ENCODE results near the gene GRIK3. TPM values are rescaled to one million over a fixed set of nuclear protein-coding genes. Genes with fewer than 3 reads are reported as not detected.

The GRIK3 gene
- total RNA-seq, 1 donor from 2014 or later, result not detected

- DNase-seq (ENCODE audit: low spot score in 2 of 2, unreplicated experiment in 2 of 2), result no peak
- Mint-ChIP-seq H3K27ac (no peak overlapping the region), H3K4me1 (no peaks in the 10 kb centered on the region), H3K4me3 (no peak overlapping the region), H3K9me3 (no peaks in the 10 kb centered on the region), H3K27me3 (ENCODE audit: low read depth) (peaks cover 47% of the 10 kb centered on the region), H3K36me3 (no peaks in the 10 kb centered on the region)
- TF ChIP-seq, protein P1, sequence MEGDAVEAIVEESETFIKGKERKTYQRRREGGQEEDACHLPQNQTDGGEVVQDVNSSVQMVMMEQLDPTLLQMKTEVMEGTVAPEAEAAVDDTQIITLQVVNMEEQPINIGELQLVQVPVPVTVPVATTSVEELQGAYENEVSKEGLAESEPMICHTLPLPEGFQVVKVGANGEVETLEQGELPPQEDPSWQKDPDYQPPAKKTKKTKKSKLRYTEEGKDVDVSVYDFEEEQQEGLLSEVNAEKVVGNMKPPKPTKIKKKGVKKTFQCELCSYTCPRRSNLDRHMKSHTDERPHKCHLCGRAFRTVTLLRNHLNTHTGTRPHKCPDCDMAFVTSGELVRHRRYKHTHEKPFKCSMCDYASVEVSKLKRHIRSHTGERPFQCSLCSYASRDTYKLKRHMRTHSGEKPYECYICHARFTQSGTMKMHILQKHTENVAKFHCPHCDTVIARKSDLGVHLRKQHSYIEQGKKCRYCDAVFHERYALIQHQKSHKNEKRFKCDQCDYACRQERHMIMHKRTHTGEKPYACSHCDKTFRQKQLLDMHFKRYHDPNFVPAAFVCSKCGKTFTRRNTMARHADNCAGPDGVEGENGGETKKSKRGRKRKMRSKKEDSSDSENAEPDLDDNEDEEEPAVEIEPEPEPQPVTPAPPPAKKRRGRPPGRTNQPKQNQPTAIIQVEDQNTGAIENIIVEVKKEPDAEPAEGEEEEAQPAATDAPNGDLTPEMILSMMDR (IDR thresholded peaks at IDR 0.05; ENCODE audit: unreplicated experiment), result no peak
These were observed 18.6 kb downstream of the GRIK3 start for GRCh38 chr1:37015713-37016112.

GRCh38 chr1:37012226-37012625, 22.1 kb downstream of the GRIK3 start:
- no peaks in the 10 kb centered on the region for H3K36me3 Mint-ChIP-seq
- no peaks in the 10 kb centered on the region for H3K9me3 Mint-ChIP-seq
- H3K4me1 Mint-ChIP-seq, result no peaks in the 10 kb centered on the region
- TF ChIP-seq, protein P1 (IDR thresholded peaks at IDR 0.05; ENCODE audit: unreplicated experiment), result no peak
- H3K27me3 Mint-ChIP-seq (ENCODE audit: low read depth), result peaks cover 35% of the 10 kb centered on the region
- no peak overlapping the region for H3K27ac Mint-ChIP-seq
- DNase-seq (ENCODE audit: low spot score in 2 of 2, unreplicated experiment in 2 of 2), result no peak
- H3K4me3 Mint-ChIP-seq, result no peak overlapping the region

GRCh38 chr1:37010011-37010410, 24.3 kb downstream of the GRIK3 start:
- Mint-ChIP-seq H3K36me3 (no peaks in the 10 kb centered on the region), H3K27me3 (ENCODE audit: low read depth) (peaks cover 34% of the 10 kb centered on the region), H3K27ac (no peak overlapping the region), H3K9me3 (no peaks in the 10 kb centered on the region), H3K4me3 (no peak overlapping the region), H3K4me1 (no peaks in the 10 kb centered on the region)
- no peak for DNase-seq (ENCODE audit: low spot score in 2 of 2, unreplicated experiment in 2 of 2)
- TF ChIP-seq, protein P1 (IDR thresholded peaks at IDR 0.05; ENCODE audit: unreplicated experiment), result no peak

DNA sequence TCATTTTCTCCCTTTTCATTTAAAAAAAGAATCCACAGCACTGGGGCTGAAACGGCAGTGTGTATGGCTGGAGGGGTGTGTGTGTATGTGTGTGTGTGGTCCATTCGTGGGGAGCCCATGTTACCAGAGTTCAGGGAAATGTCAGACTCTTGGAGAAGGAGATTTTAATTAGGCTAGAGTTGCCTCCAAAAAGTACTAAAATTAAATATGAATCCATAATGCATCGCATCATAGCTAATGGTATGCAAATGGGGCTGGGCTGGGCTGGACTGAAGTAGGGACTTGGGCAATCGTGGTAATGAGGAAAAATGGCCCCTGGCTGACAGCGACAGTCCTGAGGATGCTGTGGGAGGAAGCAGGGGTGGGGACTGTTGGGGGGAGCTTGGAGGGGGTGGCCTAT, 24.8 kb downstream of the GRIK3 start:
- Mint-ChIP-seq H3K4me3 (no peak overlapping the region), H3K27me3 (ENCODE audit: low read depth) (peaks cover 32% of the 10 kb centered on the region), H3K36me3 (no peaks in the 10 kb centered on the region), H3K9me3 (no peaks in the 10 kb centered on the region), H3K27ac (no peak overlapping the region), H3K4me1 (no peaks in the 10 kb centered on the region)
- no peak for DNase-seq (ENCODE audit: low spot score in 2 of 2, unreplicated experiment in 2 of 2)
- TF ChIP-seq, protein P1 (IDR thresholded peaks at IDR 0.05; ENCODE audit: unreplicated experiment), result no peak

DNA sequence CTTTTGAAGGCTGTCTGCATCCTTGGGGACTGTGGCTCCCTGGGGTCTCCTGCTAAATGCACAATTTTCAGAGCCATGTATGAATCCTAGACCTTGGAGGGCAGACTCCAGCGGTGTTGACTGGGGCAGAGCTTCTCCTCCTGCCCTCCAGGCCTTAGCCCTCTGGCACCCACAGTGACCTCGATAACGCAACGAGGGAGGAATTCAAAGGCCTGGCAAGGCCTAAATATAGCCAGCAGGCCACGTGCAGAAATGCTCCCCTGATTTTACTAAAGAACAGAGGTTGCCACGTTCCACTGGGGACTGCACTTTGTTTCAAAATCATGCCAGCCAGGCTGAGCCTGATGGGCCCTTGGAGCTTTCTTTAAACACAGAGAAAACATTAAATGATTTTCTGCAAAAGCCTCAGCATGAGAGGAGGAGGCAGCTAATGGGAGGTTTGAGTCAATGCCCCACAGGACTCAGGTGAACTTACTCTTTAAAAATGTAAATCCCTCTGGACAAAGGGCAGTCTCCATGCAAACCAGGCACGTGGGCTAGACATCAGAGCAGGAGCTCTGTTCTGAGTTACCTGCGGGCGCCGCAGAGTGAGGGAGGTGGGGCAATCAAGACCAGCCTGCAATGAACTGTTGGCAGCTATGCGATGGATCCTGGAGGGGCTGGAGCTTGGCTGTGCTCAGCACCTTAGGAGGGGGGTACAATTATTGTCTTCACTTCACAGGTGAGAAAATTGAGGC, 28.0 kb downstream of the GRIK3 start:
- H3K4me1 Mint-ChIP-seq, result no peaks in the 10 kb centered on the region
- H3K36me3 Mint-ChIP-seq, result no peaks in the 10 kb centered on the region
- H3K9me3 Mint-ChIP-seq, result no peaks in the 10 kb centered on the region
- no peak overlapping the region for H3K4me3 Mint-ChIP-seq
- TF ChIP-seq, protein P1 (IDR thresholded peaks at IDR 0.05; ENCODE audit: unreplicated experiment), result no peak
- no peak for DNase-seq (ENCODE audit: low spot score in 2 of 2, unreplicated experiment in 2 of 2)
- H3K27ac Mint-ChIP-seq, result no peak overlapping the region
- peaks cover 42% of the 10 kb centered on the region for H3K27me3 Mint-ChIP-seq (ENCODE audit: low read depth)
